ENCODE data around the gene CEP78.

DNA sequence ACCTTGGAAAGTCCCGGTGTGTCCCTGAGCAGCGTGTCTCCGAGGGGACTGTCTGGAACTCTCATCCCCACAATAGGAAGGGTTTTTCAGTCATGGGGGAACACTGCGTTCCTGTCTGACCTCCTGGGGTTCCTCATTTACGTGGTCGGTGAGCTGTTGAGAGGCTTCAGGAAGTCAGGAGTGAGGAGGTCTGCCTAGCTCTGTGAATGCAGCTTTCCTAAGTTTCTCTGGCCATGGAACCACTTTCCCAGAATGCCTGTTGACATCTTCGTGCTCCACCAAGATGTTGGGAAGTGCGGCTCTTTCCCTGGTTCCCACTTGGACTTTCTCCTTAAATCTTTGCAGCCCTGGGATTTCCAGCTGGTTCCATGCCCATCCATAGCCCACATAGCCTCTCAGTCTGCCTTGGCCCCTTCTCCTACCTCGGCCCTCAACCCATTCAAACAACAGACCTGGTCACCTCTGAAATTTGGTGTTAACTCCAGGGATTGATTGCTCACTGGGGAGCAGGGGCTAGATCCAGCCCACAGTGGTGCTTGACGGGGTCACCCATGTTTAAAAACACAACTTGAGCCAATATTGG lies 88.3 kb downstream of the CEP78 start:
- TF ChIP-seq, protein P1, sequence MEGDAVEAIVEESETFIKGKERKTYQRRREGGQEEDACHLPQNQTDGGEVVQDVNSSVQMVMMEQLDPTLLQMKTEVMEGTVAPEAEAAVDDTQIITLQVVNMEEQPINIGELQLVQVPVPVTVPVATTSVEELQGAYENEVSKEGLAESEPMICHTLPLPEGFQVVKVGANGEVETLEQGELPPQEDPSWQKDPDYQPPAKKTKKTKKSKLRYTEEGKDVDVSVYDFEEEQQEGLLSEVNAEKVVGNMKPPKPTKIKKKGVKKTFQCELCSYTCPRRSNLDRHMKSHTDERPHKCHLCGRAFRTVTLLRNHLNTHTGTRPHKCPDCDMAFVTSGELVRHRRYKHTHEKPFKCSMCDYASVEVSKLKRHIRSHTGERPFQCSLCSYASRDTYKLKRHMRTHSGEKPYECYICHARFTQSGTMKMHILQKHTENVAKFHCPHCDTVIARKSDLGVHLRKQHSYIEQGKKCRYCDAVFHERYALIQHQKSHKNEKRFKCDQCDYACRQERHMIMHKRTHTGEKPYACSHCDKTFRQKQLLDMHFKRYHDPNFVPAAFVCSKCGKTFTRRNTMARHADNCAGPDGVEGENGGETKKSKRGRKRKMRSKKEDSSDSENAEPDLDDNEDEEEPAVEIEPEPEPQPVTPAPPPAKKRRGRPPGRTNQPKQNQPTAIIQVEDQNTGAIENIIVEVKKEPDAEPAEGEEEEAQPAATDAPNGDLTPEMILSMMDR (IDR thresholded peaks at IDR 0.05) = no peak
- no peak for TF ChIP-seq POLR2A (IDR thresholded peaks at IDR 0.05)

All from body of pancreas (tissue), 4 donors.